ENCODE measurements around the gene SEC24D.

DNA sequence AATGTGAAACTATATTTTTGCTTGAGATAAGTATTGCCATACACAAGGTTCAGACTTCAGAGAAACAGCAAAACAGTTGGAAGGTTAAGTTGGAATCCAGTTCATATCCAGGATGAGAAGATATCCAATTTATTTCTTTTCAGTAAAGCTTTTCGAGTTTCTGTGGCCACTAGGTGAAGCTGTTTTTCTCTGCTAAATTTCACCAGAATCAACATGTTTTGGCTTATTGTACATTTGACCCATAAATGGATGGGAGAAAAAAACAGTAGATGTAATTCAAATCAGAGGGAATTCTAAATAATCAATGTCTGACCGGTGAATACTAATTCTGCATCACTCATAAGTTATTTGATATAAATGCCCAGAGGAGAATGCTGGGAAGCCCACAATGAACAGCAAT lies 159.8 kb downstream of the SEC24D start:
- TF ChIP-seq, protein P1, sequence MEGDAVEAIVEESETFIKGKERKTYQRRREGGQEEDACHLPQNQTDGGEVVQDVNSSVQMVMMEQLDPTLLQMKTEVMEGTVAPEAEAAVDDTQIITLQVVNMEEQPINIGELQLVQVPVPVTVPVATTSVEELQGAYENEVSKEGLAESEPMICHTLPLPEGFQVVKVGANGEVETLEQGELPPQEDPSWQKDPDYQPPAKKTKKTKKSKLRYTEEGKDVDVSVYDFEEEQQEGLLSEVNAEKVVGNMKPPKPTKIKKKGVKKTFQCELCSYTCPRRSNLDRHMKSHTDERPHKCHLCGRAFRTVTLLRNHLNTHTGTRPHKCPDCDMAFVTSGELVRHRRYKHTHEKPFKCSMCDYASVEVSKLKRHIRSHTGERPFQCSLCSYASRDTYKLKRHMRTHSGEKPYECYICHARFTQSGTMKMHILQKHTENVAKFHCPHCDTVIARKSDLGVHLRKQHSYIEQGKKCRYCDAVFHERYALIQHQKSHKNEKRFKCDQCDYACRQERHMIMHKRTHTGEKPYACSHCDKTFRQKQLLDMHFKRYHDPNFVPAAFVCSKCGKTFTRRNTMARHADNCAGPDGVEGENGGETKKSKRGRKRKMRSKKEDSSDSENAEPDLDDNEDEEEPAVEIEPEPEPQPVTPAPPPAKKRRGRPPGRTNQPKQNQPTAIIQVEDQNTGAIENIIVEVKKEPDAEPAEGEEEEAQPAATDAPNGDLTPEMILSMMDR (IDR thresholded peaks at IDR 0.05; ENCODE audit: low read depth, low read length): peak; percentile 5
- TF ChIP-seq POLR2A (IDR thresholded peaks at IDR 0.05; ENCODE audit: extremely low read depth, insufficient read length): no peak
- TF ChIP-seq, protein P2, sequence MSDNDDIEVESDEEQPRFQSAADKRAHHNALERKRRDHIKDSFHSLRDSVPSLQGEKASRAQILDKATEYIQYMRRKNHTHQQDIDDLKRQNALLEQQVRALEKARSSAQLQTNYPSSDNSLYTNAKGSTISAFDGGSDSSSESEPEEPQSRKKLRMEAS (IDR thresholded peaks at IDR 0.05; ENCODE audit: low read depth, low read length): no peak
